Stimulated activated CD4-positive, alpha-beta T cell treated with anti-CD3 and anti-CD28 coated beads, Interleukin-15, amount 100 ng/mL, for 24 hours (primary cell): ENCODE measurements around the gene VEZF1.

ENCODE experiments used
- DNase-seq: peaks from one replicate; pipeline ENCODE4 v3.0.0-alpha.2; 2020

Gene VEZF1, protein sequence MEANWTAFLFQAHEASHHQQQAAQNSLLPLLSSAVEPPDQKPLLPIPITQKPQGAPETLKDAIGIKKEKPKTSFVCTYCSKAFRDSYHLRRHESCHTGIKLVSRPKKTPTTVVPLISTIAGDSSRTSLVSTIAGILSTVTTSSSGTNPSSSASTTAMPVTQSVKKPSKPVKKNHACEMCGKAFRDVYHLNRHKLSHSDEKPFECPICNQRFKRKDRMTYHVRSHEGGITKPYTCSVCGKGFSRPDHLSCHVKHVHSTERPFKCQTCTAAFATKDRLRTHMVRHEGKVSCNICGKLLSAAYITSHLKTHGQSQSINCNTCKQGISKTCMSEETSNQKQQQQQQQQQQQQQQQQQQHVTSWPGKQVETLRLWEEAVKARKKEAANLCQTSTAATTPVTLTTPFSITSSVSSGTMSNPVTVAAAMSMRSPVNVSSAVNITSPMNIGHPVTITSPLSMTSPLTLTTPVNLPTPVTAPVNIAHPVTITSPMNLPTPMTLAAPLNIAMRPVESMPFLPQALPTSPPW

GRCh38 chr17:57987581-57988300 is at the start of gene VEZF1:
Gene VEZF1 (minus strand): TSS chr17:57988254. CDS start chr17:57988111, 143 bp downstream.
- DNase-seq: peak; percentile 86

- no peak for DNase-seq
Measured at GRCh38 chr17:58032691-58033415, 44.8 kb upstream of the VEZF1 start.

- DNase-seq: no peak
Measured at GRCh38 chr17:58028578-58028977, 40.5 kb upstream of the VEZF1 start.

DNA sequence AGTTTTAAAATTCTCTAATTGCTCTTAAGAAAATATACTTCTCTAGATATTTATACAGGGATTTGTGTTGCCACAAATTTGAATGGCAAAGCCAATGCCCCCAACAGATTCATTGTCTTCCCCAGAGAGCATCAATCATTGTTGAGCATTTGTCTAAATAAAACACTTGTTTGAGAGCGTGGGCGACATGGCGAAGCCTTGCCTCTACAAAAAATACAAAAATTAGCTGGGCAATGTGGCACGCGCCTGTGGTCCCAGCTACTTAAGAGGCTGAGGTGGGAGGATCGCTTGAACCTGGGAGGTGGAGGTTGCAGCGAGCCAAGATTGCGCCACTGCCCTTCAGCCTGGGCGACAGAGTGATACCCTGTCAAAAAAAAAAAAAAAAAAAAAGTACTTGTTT is 32.3 kb upstream of the VEZF1 start:
- no peak for DNase-seq

- DNase-seq: no peak
Measured at GRCh38 chr17:58019521-58019920, 31.5 kb upstream of the VEZF1 start.

- no peak for DNase-seq
Measured at GRCh38 chr17:58019039-58019438, 31.0 kb upstream of the VEZF1 start.

DNA sequence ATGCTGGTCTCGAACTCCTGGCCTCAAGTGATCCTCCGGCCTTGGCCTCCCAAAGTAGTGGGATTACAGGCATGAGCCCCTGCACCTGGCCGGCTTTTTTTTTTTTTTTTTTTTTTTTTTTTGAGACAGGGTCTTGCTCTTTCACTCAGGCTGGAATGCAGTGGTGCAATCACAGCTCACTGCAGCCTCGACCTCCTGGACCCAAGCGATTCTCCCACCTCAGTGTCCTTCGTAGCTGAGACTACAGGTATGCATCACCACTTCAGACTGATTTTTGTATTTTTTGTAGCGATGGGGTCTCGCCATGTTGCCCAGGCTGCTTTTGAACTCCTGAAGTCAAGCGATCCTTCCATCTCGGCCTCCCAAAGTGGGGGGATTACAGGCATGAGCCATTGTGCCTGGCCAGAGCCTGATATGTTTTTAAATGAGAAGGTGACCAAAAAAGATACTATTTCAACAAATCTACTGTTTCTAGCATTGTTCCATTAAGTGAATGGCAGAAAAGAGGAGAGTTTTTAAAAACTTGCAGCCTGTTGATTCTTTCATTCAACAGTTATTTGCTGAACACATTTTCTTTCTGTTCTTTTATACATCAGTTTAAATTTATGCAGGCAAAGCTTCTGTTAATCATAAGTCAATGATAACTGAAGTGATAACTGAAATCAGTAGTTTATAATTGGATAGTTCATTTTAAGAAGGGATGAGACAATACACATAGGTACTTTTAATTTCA is 22.2 kb upstream of the VEZF1 start:
- no peak for DNase-seq

GRCh38 chr17:58007781-58008706 is 20.0 kb upstream of the VEZF1 start:
- no peak for DNase-seq

DNA sequence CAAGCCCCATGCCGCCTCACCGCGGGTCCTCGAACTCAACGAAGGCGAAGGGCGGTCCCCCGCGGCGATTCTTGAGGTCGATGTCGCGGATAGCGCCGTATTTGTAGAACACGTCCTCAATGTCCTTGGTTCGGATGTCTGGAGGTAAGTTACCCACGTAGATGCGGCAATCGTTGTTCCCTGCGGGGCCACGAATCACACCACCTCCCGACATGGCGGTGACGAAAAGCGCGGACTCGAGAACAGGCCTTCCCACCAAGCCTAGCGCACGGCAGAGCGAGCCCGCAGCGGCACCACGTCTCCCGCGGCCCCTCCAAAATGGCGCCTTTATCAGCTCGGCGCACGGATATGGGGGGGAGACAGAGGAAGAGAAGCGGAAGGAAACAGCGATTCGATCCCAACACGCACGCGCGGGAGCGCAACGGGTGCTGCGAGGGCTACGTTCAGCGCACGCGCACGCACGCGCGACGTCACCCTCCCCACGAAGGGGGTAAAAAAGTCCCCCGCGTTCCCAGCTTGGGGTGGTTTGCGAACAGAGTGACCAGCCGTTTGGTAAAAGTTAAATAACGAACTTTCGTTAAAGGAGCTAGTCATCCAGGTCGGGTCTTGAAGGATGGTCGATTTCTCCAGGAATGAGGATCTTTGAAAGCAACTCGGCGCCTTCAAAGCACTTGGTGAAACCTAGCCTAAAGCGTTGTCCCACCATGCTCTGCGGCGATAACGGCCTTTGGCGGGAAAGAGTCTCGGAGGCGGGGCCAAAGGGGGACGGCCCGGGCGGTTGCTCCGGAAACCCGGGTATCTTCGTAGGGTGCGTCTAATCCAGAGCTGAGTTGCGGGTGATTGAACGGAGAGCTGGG is 19.1 kb upstream of the VEZF1 start, which contains the start of gene SRSF1:
SRSF1 (minus strand) TSS at position 323 of the 857 bp plus-strand sequence; CDS start at position 214, 109 bp downstream.
- peak; percentile 98 for DNase-seq

- DNase-seq: peak; percentile 86
Measured at GRCh38 chr17:58006560-58006923, 18.5 kb upstream of the VEZF1 start.

- DNase-seq: no peak
Measured at GRCh38 chr17:58005728-58006559, 17.9 kb upstream of the VEZF1 start.

DNA sequence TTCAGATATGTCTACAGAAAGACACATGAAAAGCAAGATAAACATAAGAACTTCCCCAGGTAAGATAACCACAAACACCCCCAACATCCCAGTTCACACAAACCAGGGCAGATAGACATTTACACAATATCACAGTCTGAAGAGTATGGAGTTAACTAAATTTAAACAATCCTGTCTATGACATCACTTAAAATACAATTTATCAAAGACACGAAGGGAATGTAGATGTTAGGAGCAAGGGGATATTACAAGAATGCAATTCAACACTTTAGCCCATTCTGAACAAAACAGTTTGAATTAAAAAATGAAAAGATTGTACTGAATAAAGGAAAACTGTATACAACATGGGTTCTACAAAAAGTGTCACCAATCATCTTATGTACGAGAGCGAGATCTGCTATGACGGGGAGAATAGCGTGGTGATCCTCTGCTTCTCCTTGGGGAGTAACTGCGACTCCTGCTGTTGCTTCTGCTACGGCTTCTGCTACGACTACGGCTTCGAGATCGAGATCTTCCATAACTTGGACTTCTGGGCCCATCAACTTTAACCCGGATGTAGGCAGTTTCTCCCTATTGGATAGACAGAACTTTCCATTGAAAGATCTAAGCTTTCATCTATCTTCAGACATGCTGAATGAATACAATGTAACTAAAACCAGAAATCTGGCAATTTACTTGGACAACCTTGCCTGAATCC is 17.1 kb upstream of the VEZF1 start:
- DNase-seq: no peak

DNA sequence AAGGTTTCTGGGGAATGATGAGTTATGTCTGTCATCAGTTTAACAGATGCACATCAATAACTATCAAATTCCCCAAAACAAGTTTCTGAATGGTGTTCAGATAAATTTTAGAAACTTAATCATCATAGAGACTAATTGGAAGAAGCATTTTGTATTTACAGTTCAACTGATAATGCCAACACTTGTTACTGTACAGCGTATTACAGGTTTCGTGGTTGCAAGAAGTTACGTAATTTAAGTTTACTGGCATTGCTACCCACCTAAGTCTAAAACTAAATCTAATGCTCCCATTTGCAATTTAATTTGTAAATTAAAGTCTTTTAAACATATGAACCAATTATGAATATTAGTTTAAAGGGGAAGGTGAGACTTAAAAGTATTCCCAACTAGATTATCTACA is 16.0 kb upstream of the VEZF1 start:
- DNase-seq: no peak

DNA sequence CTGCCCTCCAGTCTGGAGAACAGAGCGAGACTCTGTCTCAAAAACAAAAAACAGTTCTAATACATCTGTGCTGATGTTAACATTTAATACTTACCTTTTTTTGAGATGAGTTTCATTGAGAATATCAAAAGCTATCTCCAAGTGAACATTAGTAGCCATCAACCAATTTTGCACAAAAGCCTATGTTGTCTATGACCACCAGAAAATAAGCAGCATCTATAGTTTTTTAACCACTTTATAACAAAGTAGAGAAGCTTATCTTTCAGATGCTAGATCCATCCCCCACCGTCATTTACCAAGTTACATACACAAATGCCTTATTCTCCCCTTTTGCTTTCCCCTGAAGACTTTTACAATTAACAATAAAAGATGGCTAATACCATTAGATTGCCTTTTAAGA is 14.9 kb upstream of the VEZF1 start:
- DNase-seq: no peak

GRCh38 chr17:58002154-58002948 is 14.3 kb upstream of the VEZF1 start:
- no peak for DNase-seq

GRCh38 chr17:58001461-58002124 is 13.5 kb upstream of the VEZF1 start:
- DNase-seq: no peak

- DNase-seq: no peak
Measured at GRCh38 chr17:57999496-58000017, 11.5 kb upstream of the VEZF1 start.
